ENCODE measurements around the gene CMTR1.

DNA sequence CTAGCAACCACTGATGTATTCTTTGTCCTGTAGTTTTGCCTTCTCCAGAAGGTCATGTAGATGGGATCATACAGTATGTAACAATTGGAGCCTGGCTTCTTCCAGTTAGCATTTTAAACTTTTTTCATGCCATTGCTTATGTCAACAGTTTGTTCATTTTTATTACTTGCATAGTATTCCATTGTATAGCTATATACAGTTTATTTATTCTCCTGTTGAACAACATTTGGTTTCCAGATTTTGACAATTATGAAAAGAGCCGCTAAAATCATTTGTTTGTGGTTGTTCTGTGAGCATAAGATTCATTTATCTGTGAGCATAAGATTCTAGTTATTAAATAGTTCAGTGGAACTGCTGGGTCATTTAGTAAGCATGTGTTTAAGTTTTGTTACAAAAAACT lies 23.5 kb upstream of the CMTR1 start:
- TF ChIP-seq, protein P1, sequence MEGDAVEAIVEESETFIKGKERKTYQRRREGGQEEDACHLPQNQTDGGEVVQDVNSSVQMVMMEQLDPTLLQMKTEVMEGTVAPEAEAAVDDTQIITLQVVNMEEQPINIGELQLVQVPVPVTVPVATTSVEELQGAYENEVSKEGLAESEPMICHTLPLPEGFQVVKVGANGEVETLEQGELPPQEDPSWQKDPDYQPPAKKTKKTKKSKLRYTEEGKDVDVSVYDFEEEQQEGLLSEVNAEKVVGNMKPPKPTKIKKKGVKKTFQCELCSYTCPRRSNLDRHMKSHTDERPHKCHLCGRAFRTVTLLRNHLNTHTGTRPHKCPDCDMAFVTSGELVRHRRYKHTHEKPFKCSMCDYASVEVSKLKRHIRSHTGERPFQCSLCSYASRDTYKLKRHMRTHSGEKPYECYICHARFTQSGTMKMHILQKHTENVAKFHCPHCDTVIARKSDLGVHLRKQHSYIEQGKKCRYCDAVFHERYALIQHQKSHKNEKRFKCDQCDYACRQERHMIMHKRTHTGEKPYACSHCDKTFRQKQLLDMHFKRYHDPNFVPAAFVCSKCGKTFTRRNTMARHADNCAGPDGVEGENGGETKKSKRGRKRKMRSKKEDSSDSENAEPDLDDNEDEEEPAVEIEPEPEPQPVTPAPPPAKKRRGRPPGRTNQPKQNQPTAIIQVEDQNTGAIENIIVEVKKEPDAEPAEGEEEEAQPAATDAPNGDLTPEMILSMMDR (IDR thresholded peaks at IDR 0.05) = no peak
- no peak for TF ChIP-seq POLR2A (IDR thresholded peaks at IDR 0.05)
- no peak for TF ChIP-seq EP300 (IDR thresholded peaks at IDR 0.05)

Data from ovary (tissue), 3 donors.